ENCODE measurements around the gene RET.
"Not testable (repeated sequence)": the region's sequence is repeated elsewhere in the genome, so short reads cannot be mapped to it uniquely, and the experiment has no call there.

The RET gene

GRCh38 chr10:43145311-43145710, 68.4 kb downstream of the RET start:
- H3K4me3 ChIP-seq (ENCODE audit: low read depth, low read length) = no peak overlapping the region
- no peak for DNase-seq (ENCODE audit: low read depth)
- no peak for TF ChIP-seq MYC (IDR thresholded peaks at IDR 0.05; ENCODE audit: low read depth, low read length)
- TF ChIP-seq POLR2A (IDR thresholded peaks at IDR 0.05; ENCODE audit: extremely low read depth, insufficient read length) = no peak
- TF ChIP-seq CTCF (IDR thresholded peaks at IDR 0.05; ENCODE audit: low read depth, low read length) = no peak

- not testable (repeated sequence) for DNase-seq (ENCODE audit: low read depth); H3K4me3 ChIP-seq (ENCODE audit: low read depth, low read length)
Observed at GRCh38 chr10:43145936-43146335, 69.1 kb downstream of the RET start.

- TF ChIP-seq MAX (IDR thresholded peaks at IDR 0.05; ENCODE audit: low read depth, low read length) (no peak), POLR2A (IDR thresholded peaks at IDR 0.05; ENCODE audit: extremely low read depth, insufficient read length) (no peak), MYC (IDR thresholded peaks at IDR 0.05; ENCODE audit: low read depth, low read length) (no peak), CTCF (IDR thresholded peaks at IDR 0.05; ENCODE audit: low read depth, low read length) (no peak)
- H3K4me3 ChIP-seq (ENCODE audit: low read depth, low read length) = no peak overlapping the region
- DNase-seq (ENCODE audit: low read depth) = no peak
Observed at GRCh38 chr10:43151371-43151770, 74.5 kb downstream of the RET start.

- H3K4me3 ChIP-seq (ENCODE audit: low read depth, low read length) = no peak overlapping the region
- no peak for TF ChIP-seq MAX (IDR thresholded peaks at IDR 0.05; ENCODE audit: low read depth, low read length)
- no peak for TF ChIP-seq MYC (IDR thresholded peaks at IDR 0.05; ENCODE audit: low read depth, low read length)
- TF ChIP-seq POLR2A (IDR thresholded peaks at IDR 0.05; ENCODE audit: extremely low read depth, insufficient read length) = no peak
- no peak for TF ChIP-seq CTCF (IDR thresholded peaks at IDR 0.05; ENCODE audit: low read depth, low read length)
- DNase-seq (ENCODE audit: low read depth) = no peak
Observed at GRCh38 chr10:43153901-43154300, 77.0 kb downstream of the RET start.

- no peak for DNase-seq (ENCODE audit: low read depth)
- TF ChIP-seq MAX (IDR thresholded peaks at IDR 0.05; ENCODE audit: low read depth, low read length) (no peak), POLR2A (IDR thresholded peaks at IDR 0.05; ENCODE audit: extremely low read depth, insufficient read length) (no peak), MYC (IDR thresholded peaks at IDR 0.05; ENCODE audit: low read depth, low read length) (no peak), CTCF (IDR thresholded peaks at IDR 0.05; ENCODE audit: low read depth, low read length) (no peak)
- H3K4me3 ChIP-seq (ENCODE audit: low read depth, low read length) = no peak overlapping the region
Observed at GRCh38 chr10:43155221-43155620, 78.4 kb downstream of the RET start.

GRCh38 chr10:43155741-43156140, 78.9 kb downstream of the RET start:
- no peak overlapping the region for H3K4me3 ChIP-seq (ENCODE audit: low read depth, low read length)
- no peak for TF ChIP-seq POLR2A (IDR thresholded peaks at IDR 0.05; ENCODE audit: extremely low read depth, insufficient read length)
- no peak for TF ChIP-seq MYC (IDR thresholded peaks at IDR 0.05; ENCODE audit: low read depth, low read length)
- no peak for TF ChIP-seq CTCF (IDR thresholded peaks at IDR 0.05; ENCODE audit: low read depth, low read length)
- no peak for TF ChIP-seq MAX (IDR thresholded peaks at IDR 0.05; ENCODE audit: low read depth, low read length)
- DNase-seq (ENCODE audit: low read depth) = no peak

Measured in NB4 (cell line).